ENCODE data around the gene UMODL1. TPM values are rescaled to one million over a fixed set of nuclear protein-coding genes. Genes with fewer than 3 reads are reported as not detected.

Gene UMODL1
- total RNA-seq, 3 donors from 2014 or later, result 0.14 to 0.90 (median 0.16) TPM

DNA sequence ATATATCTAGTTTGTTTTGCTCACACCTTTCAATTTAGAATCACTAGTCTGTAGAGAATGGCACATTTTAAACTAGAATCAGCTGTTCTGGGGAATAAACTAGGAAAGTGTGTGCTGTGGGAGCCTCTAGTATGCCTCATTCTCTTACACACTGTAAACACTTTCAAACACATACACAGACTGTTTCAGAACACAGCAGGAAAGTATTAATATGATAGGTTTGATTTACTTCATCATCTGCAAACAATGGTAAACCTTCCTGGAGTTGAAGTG lies 80.8 kb downstream of the UMODL1 start:
- no peak for DNase-seq
- Histone ChIP-seq H3K36me3 (ENCODE audit: low read depth) (no peaks in the 10 kb centered on the region), H3K4me3 (no peak overlapping the region), H3K9me3 (no peaks in the 10 kb centered on the region), H3K4me1 (ENCODE audit: low read depth) (no peaks in the 10 kb centered on the region)
- intact Hi-C loops (cut with DNase I, micrococcal nuclease), result loop anchor here in 1 of 2 donors (10.0 kb wide), 1 partner anchor 103 kb away; no protein-coding TSS in a partner anchor
- TF ChIP-seq, protein P1, sequence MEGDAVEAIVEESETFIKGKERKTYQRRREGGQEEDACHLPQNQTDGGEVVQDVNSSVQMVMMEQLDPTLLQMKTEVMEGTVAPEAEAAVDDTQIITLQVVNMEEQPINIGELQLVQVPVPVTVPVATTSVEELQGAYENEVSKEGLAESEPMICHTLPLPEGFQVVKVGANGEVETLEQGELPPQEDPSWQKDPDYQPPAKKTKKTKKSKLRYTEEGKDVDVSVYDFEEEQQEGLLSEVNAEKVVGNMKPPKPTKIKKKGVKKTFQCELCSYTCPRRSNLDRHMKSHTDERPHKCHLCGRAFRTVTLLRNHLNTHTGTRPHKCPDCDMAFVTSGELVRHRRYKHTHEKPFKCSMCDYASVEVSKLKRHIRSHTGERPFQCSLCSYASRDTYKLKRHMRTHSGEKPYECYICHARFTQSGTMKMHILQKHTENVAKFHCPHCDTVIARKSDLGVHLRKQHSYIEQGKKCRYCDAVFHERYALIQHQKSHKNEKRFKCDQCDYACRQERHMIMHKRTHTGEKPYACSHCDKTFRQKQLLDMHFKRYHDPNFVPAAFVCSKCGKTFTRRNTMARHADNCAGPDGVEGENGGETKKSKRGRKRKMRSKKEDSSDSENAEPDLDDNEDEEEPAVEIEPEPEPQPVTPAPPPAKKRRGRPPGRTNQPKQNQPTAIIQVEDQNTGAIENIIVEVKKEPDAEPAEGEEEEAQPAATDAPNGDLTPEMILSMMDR (IDR thresholded peaks at IDR 0.05), result no peak
- no peak for ATAC-seq

DNA sequence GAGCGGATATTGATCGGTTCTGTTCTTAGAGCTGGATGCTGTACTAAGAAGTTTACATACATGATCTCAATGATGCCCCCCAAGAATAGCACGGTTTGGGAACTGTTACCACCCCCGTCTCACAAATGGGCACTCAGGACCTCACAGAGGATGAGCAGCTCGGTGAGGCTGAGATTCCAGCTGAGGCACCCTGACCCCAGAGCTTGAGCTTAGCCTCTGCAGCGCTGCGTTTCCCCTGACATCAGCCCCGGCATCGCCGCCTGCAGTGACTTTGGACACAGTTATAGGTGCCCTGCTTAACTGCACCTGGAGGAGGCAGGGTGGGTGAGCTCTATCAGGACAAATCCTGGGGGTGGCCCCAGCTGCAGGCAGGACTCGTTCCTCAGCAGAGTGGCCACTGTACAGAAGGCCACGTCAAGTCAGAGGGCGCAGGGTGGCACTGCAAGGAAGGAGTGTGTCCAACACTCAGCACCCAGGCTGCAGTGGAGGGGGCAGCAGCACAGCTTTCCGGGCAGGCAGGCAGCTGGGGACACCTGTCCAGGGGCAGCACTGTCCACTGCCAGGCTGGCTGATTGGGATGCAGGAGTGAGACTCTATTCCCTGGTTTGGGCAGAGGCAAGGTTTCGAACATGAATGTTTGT lies 82.0 kb downstream of the UMODL1 start:
- intact Hi-C loops (cut with DNase I, micrococcal nuclease), result loop anchor here in 1 of 2 donors (10.0 kb wide), 1 partner anchor 102 kb away; no protein-coding TSS in a partner anchor
- no peaks in the 10 kb centered on the region for H3K36me3 ChIP-seq (ENCODE audit: low read depth)
- no peaks in the 10 kb centered on the region for H3K9me3 ChIP-seq
- no peak overlapping the region for H3K4me3 ChIP-seq
- DNase-seq (no peak), ATAC-seq (no peak)
- TF ChIP-seq, protein P1 (IDR thresholded peaks at IDR 0.05), result no peak
- H3K4me1 ChIP-seq (ENCODE audit: low read depth), result no peaks in the 10 kb centered on the region

DNA sequence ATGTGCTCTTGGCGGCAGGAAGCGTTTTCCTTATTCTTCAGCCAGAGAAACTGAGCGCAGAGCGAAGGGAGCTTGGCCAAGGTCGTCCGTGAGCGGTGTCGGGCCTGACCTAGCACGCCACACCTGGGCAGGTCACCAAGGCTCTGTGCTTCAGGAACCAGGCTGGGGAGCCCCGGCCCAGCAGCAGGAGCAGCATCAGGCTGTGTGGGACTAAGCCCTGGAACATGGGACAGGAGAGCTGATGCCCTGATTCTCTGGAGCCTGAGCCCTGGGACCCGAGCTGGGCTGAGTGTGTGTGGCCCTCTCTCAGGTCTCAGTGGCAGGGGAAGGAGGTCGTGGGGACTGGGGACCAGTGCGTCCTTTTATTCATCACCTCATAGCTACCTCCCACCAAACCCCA lies 82.6 kb downstream of the UMODL1 start:
- Histone ChIP-seq H3K9me3 (no peaks in the 10 kb centered on the region), H3K36me3 (ENCODE audit: low read depth) (no peaks in the 10 kb centered on the region), H3K4me1 (ENCODE audit: low read depth) (no peaks in the 10 kb centered on the region), H3K4me3 (no peak overlapping the region)
- intact Hi-C loops (cut with DNase I, micrococcal nuclease), result loop anchor here in 1 of 2 donors (10.0 kb wide), 1 partner anchor 101 kb away; no protein-coding TSS in a partner anchor
- TF ChIP-seq, protein P1 (IDR thresholded peaks at IDR 0.05), result no peak
- DNase-seq (peak in 1 of 3 donors; percentile 18), ATAC-seq (no peak)

DNA sequence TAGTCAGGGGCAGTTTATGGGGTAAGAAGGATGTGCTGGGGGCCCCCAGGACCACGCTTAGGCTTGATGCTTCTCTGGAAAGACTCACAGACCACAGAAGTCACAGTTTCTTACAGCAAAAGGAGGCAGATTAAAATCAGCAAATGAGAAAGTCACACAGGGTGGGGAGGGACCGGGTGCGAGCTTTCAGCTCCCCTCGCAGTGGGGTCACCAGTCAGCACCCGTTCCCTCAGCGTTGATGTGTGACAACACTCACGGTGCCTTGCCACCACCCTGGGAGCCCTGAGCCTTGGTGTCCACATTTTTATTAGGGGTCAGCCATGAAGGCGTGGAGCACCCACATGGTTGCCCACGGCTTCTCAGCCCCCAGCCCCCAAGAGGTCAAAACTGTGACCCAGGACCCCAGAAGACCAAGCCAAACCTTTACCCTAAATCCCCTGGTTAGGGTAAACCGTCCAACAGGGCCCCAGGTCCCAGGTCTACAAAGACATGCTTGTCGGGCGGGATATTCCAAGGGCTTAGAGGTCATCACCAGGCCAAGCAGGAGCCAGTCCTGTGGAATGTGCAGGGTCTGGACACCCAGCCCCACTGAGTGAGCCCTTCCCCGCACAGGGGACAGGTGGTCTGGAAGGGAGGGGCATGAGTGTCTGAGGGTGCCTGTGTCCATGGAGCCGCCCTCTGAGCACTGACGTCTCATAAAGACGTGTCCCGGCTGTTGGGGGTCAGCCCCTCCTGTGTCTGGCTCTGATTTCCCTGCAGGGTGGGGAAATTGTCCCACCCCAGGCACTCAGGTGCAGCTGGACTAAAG lies 83.3 kb downstream of the UMODL1 start:
- TF ChIP-seq, protein P1 (IDR thresholded peaks at IDR 0.05), result no peak
- ATAC-seq (no peak), DNase-seq (no peak)
- intact Hi-C loops (cut with DNase I, micrococcal nuclease), result loop anchor here in 1 of 2 donors (10.0 kb wide), 1 partner anchor 100 kb away; no protein-coding TSS in a partner anchor
- Histone ChIP-seq H3K4me3 (no peak overlapping the region), H3K36me3 (ENCODE audit: low read depth) (no peaks in the 10 kb centered on the region), H3K4me1 (ENCODE audit: low read depth) (no peaks in the 10 kb centered on the region), H3K9me3 (no peaks in the 10 kb centered on the region)

DNA sequence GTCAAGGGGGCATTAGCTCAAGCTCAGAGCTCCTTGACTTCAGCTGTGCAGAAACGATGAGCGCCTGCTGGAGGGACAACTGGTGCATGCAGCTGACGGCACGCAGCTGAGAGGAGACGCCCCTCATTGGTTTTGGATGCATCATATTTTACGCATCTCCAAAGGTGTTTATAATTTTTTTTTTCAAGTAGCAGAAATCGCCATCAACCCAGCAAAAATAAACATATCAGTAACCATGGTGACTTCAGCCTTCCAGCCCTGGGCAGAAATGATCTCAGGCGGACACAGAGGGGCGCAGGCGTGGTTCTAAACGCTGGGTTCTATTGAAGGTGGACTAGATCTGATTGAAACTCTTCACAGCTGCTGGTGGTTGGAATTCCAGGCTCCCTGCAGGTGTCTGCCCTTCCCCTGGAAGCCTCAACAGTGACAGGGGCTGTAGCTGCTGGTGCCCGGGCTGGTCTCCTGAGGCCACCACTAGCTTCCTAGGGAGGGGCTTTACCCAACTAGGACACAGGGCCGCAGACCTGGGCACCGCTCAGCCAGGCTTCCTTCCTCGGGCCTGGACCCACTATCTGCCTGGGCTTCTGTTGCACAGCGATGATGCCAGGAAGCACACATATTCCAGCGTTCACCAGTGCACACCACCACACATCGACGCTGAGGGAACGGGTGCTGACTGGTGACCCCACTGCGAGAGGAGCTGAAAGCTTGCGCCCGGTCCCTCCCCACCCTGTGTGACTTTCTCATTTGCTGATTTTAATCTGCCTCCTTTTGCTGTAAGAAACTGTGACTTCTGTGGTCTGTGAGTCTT lies 84.1 kb downstream of the UMODL1 start:
- H3K36me3 ChIP-seq (ENCODE audit: low read depth), result no peaks in the 10 kb centered on the region
- no peaks in the 10 kb centered on the region for H3K4me1 ChIP-seq (ENCODE audit: low read depth)
- ATAC-seq (no peak), DNase-seq (no peak)
- H3K9me3 ChIP-seq, result no peaks in the 10 kb centered on the region
- no peak overlapping the region for H3K4me3 ChIP-seq
- intact Hi-C loops (cut with DNase I, micrococcal nuclease), result loop anchor here in 1 of 2 donors (10.0 kb wide), 1 partner anchor 100 kb away; no protein-coding TSS in a partner anchor
- TF ChIP-seq, protein P1 (IDR thresholded peaks at IDR 0.05), result no peak

Measured in mucosa of descending colon (tissue), 3 donors.